HUES6 (cell line): ENCODE measurements around the gene AZIN2.

Source experiments
- H3K27ac ChIP-seq: 2 replicates; pipeline ENCODE4 v1.7.0; 2013; ENCODE audit warnings: low read depth, mild to moderate bottlenecking, low read length, inconsistent platforms
- H3K27me3 ChIP-seq: 2 replicates; pipeline ENCODE4 v1.6.1; 2013; ENCODE audit warnings: low read length; ENCODE audit not compliant: control insufficient read depth, insufficient read depth
- H3K36me3 ChIP-seq: 2 replicates; pipeline ENCODE4 v1.6.1; 2013; ENCODE audit warnings: low read length; ENCODE audit not compliant: control insufficient read depth, insufficient read depth
- H3K4me1 ChIP-seq: 2 replicates; pipeline ENCODE4 v1.6.1; 2013; ENCODE audit warnings: low read length; ENCODE audit not compliant: control insufficient read depth, insufficient read depth
- H3K4me3 ChIP-seq: 2 replicates; pipeline ENCODE4 v1.5.1; 2013; ENCODE audit warnings: low read depth, low read length
- H3K9ac ChIP-seq: one replicate; pipeline ENCODE4 v1.6.1; 2013; ENCODE audit warnings: mild to moderate bottlenecking, low read length
- H3K9me3 ChIP-seq: 2 replicates; pipeline ENCODE4 v1.6.1; 2013; ENCODE audit warnings: low read depth, low read length; ENCODE audit not compliant: control insufficient read depth, insufficient read depth

Gene AZIN2

GRCh38 chr1:33143176-33143575, 62.2 kb downstream of the AZIN2 start:
- no peak overlapping the region for H3K27ac ChIP-seq
- no peak overlapping the region for H3K9ac ChIP-seq
- H3K4me3 ChIP-seq, result no peak overlapping the region
- H3K9me3 ChIP-seq, result no peaks in the 10 kb centered on the region
- H3K27me3 ChIP-seq, result no peaks in the 10 kb centered on the region
- H3K36me3 ChIP-seq, result peaks cover 15% of the 10 kb centered on the region
- peaks cover 42% of the 10 kb centered on the region for H3K4me1 ChIP-seq

GRCh38 chr1:33143698-33144097, 62.7 kb downstream of the AZIN2 start:
- Histone ChIP-seq H3K4me3 (no peak overlapping the region), H3K4me1 (peaks cover 41% of the 10 kb centered on the region), H3K27ac (no peak overlapping the region), H3K9ac (peak overlapping the region; percentile 32), H3K36me3 (peaks cover 15% of the 10 kb centered on the region), H3K27me3 (no peaks in the 10 kb centered on the region), H3K9me3 (no peaks in the 10 kb centered on the region)

- Histone ChIP-seq H3K9me3 (no peaks in the 10 kb centered on the region), H3K9ac (no peak overlapping the region), H3K4me3 (no peak overlapping the region), H3K27ac (no peak overlapping the region), H3K36me3 (peaks cover 15% of the 10 kb centered on the region), H3K27me3 (no peaks in the 10 kb centered on the region), H3K4me1 (peaks cover 35% of the 10 kb centered on the region)
Measured at GRCh38 chr1:33146003-33146402, 65.0 kb downstream of the AZIN2 start.

- no peaks in the 10 kb centered on the region for H3K9me3 ChIP-seq
- no peak overlapping the region for H3K9ac ChIP-seq
- H3K27ac ChIP-seq, result no peak overlapping the region
- H3K27me3 ChIP-seq, result no peaks in the 10 kb centered on the region
- peaks cover 15% of the 10 kb centered on the region for H3K36me3 ChIP-seq
- H3K4me3 ChIP-seq, result no peak overlapping the region
- H3K4me1 ChIP-seq, result peaks cover 36% of the 10 kb centered on the region
Measured at GRCh38 chr1:33147275-33147996, 66.5 kb downstream of the AZIN2 start.

GRCh38 chr1:33147997-33148314, 67.0 kb downstream of the AZIN2 start:
- H3K9ac ChIP-seq, result no peak overlapping the region
- no peak overlapping the region for H3K4me3 ChIP-seq
- peaks cover 35% of the 10 kb centered on the region for H3K4me1 ChIP-seq
- no peak overlapping the region for H3K27ac ChIP-seq
- H3K36me3 ChIP-seq, result peaks cover 15% of the 10 kb centered on the region
- no peaks in the 10 kb centered on the region for H3K9me3 ChIP-seq
- H3K27me3 ChIP-seq, result no peaks in the 10 kb centered on the region

GRCh38 chr1:33148615-33149014, 67.7 kb downstream of the AZIN2 start:
- Histone ChIP-seq H3K4me1 (peaks cover 35% of the 10 kb centered on the region), H3K27ac (no peak overlapping the region), H3K9me3 (no peaks in the 10 kb centered on the region), H3K36me3 (peaks cover 15% of the 10 kb centered on the region), H3K9ac (no peak overlapping the region), H3K27me3 (no peaks in the 10 kb centered on the region), H3K4me3 (no peak overlapping the region)

GRCh38 chr1:33149453-33150190, 68.7 kb downstream of the AZIN2 start:
- Histone ChIP-seq H3K4me3 (no peak overlapping the region), H3K36me3 (peaks cover 15% of the 10 kb centered on the region), H3K9me3 (no peaks in the 10 kb centered on the region), H3K9ac (no peak overlapping the region), H3K27ac (no peak overlapping the region), H3K27me3 (no peaks in the 10 kb centered on the region), H3K4me1 (peaks cover 39% of the 10 kb centered on the region)

- no peak overlapping the region for H3K27ac ChIP-seq
Measured at GRCh38 chr1:33150522-33150921, 69.6 kb downstream of the AZIN2 start.

GRCh38 chr1:33151116-33151515, 70.2 kb downstream of the AZIN2 start:
- no peaks in the 10 kb centered on the region for H3K9me3 ChIP-seq
- peaks cover 15% of the 10 kb centered on the region for H3K36me3 ChIP-seq
- H3K4me3 ChIP-seq, result no peak overlapping the region
- no peak overlapping the region for H3K9ac ChIP-seq
- no peak overlapping the region for H3K27ac ChIP-seq
- H3K27me3 ChIP-seq, result no peaks in the 10 kb centered on the region
- H3K4me1 ChIP-seq, result peaks cover 39% of the 10 kb centered on the region

More at GRCh38 chr1:33150522-33150921, 69.6 kb downstream of the AZIN2 start:
- Histone ChIP-seq H3K9me3 (no peaks in the 10 kb centered on the region), H3K4me1 (peaks cover 39% of the 10 kb centered on the region), H3K9ac (no peak overlapping the region), H3K36me3 (peaks cover 15% of the 10 kb centered on the region), H3K27me3 (no peaks in the 10 kb centered on the region), H3K4me3 (no peak overlapping the region)

GRCh38 chr1:33152685-33153432, 71.9 kb downstream of the AZIN2 start:
- H3K27me3 ChIP-seq, result no peaks in the 10 kb centered on the region
- no peak overlapping the region for H3K4me3 ChIP-seq
- H3K9me3 ChIP-seq, result no peaks in the 10 kb centered on the region
- H3K27ac ChIP-seq, result peak overlapping the region; percentile 10; the same call in 1 of the 2 replicates
- H3K9ac ChIP-seq, result no peak overlapping the region
- peaks cover under 1% of the 10 kb centered on the region for H3K36me3 ChIP-seq
- H3K4me1 ChIP-seq, result peaks cover 39% of the 10 kb centered on the region

- Histone ChIP-seq H3K27ac (peak overlapping the region; percentile 10; the same call in 1 of the 2 replicates), H3K4me1 (peaks cover 39% of the 10 kb centered on the region), H3K27me3 (no peaks in the 10 kb centered on the region), H3K9ac (no peak overlapping the region), H3K9me3 (no peaks in the 10 kb centered on the region), H3K4me3 (no peak overlapping the region), H3K36me3 (peaks cover 8% of the 10 kb centered on the region)
Measured at GRCh38 chr1:33153650-33154049, 72.7 kb downstream of the AZIN2 start.
